ENCODE results near the gene ZSCAN20. TPM values are rescaled to one million over a fixed set of nuclear protein-coding genes. Genes with fewer than 3 reads are reported as not detected.

Gene ZSCAN20
- total RNA-seq, 1 experiment from 2014 or later, result 9.0 TPM

DNA sequence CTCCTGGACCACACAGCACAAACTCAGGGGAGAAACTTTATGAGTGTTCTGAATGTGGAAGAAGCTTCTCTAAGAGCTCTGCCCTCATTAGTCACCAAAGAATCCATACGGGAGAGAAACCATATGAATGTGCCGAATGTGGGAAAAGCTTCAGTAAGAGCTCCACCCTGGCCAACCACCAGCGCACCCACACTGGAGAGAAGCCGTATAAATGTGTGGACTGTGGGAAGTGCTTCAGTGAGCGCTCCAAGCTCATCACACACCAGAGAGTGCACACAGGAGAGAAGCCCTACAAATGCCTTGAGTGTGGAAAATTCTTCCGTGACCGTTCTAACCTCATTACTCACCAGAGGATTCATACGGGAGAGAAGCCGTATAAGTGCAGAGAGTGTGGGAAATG is 22.5 kb downstream of the ZSCAN20 start:
- H3K9me3 ChIP-seq (ENCODE audit: control insufficient read depth in 1 of 2, insufficient read depth in 1 of 2, low read depth in 1 of 2, low read length in 2 of 2), result peaks cover 28 to 31% of the 10 kb centered on the region in 2 experiments; a peak in 2 of 4 replicates
- H2AFZ ChIP-seq (ENCODE audit: low read depth, low read length, poor library complexity, severe bottlenecking), result no peak overlapping the region
- H3K27me3 ChIP-seq (ENCODE audit: insufficient read depth, low read length), result no peaks in the 10 kb centered on the region

DNA sequence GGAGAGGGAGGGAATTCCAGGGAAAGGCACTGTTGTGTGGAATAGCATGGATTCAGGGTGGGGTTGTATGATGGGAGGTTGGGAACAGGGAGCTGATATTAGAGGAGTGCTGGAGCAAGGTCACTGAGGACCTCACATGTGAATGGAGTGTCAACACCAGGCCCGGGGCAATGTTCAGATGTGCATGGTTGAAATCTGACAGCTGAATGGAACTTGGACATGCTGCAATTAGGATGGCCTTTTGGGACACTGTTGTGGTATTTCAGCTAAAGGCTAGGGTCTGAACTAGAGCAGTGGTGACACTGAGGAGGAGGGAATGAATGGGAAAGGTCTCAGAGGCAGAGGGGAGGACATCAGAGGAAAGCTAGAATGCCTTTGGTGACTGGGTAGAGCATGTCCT is 25.0 kb downstream of the ZSCAN20 start:
- intact Hi-C loops (cut with micrococcal nuclease), result no loop called here
- no TSS peak for BruUV-seq (replicated peaks)
- no peak overlapping the region for H3K27ac ChIP-seq (ENCODE audit: low read depth, low read length)
- ChIA-PET CTCF (no interaction called here), POLR2A (no interaction called here), RAD21 (ENCODE audit: low non-redundant PET in 1 of 2, low total read pairs in 2 of 2, uncharacterized antibody in 2 of 2, unreplicated experiment in 2 of 2) (no interaction called here)
- DNase-seq (ENCODE audit: low read depth, low spot score) (no peak), ATAC-seq (no peak)
- no peaks in the 10 kb centered on the region for H4K20me1 ChIP-seq (ENCODE audit: insufficient read depth)
- H3K79me2 ChIP-seq (ENCODE audit: insufficient read depth, low read length), result no peaks in the 10 kb centered on the region
- no peak overlapping the region for H2AFZ ChIP-seq (ENCODE audit: low read depth, low read length, poor library complexity, severe bottlenecking)
- H3K9me3 ChIP-seq (ENCODE audit: control insufficient read depth in 1 of 2, insufficient read depth in 1 of 2, low read depth in 1 of 2, low read length in 2 of 2), result peaks cover 28 to 31% of the 10 kb centered on the region in 2 experiments; a peak in 2 of 4 replicates
- H3K27me3 ChIP-seq (ENCODE audit: insufficient read depth, low read length), result no peaks in the 10 kb centered on the region
- no peaks in the 10 kb centered on the region for H3K9me2 ChIP-seq (ENCODE audit: insufficient read depth)
- H3K9ac ChIP-seq (ENCODE audit: low read length), result no peak overlapping the region
- H3K4me1 ChIP-seq (ENCODE audit: control insufficient read depth in 1 of 2, insufficient read depth in 2 of 2, low read length in 2 of 2), result no peaks in the 10 kb centered on the region
- no peak overlapping the region for H3K4me2 ChIP-seq (ENCODE audit: low read length)
- no peak overlapping the region for H3K4me3 ChIP-seq (replicated peaks in 1 of 2; ENCODE audit: low read depth in 1 of 2, low read length in 2 of 2)
- H3K36me3 ChIP-seq (ENCODE audit: control insufficient read depth in 1 of 2, insufficient read depth in 2 of 2, low read length in 2 of 2), result peaks cover 8 to 33% of the 10 kb centered on the region in 2 experiments; a peak in 3 of 4 replicates
- TF ChIP-seq, protein P1, sequence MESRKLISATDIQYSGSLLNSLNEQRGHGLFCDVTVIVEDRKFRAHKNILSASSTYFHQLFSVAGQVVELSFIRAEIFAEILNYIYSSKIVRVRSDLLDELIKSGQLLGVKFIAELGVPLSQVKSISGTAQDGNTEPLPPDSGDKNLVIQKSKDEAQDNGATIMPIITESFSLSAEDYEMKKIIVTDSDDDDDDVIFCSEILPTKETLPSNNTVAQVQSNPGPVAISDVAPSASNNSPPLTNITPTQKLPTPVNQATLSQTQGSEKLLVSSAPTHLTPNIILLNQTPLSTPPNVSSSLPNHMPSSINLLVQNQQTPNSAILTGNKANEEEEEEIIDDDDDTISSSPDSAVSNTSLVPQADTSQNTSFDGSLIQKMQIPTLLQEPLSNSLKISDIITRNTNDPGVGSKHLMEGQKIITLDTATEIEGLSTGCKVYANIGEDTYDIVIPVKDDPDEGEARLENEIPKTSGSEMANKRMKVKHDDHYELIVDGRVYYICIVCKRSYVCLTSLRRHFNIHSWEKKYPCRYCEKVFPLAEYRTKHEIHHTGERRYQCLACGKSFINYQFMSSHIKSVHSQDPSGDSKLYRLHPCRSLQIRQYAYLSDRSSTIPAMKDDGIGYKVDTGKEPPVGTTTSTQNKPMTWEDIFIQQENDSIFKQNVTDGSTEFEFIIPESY (IDR thresholded peaks at IDR 0.05; ENCODE audit: extremely low read depth, insufficient replicate concordance, low read length), result no peak
- TF ChIP-seq EZH2phosphoT487 (IDR thresholded peaks at IDR 0.05; ENCODE audit: borderline replicate concordance), result no peak
- TF ChIP-seq, protein P2, sequence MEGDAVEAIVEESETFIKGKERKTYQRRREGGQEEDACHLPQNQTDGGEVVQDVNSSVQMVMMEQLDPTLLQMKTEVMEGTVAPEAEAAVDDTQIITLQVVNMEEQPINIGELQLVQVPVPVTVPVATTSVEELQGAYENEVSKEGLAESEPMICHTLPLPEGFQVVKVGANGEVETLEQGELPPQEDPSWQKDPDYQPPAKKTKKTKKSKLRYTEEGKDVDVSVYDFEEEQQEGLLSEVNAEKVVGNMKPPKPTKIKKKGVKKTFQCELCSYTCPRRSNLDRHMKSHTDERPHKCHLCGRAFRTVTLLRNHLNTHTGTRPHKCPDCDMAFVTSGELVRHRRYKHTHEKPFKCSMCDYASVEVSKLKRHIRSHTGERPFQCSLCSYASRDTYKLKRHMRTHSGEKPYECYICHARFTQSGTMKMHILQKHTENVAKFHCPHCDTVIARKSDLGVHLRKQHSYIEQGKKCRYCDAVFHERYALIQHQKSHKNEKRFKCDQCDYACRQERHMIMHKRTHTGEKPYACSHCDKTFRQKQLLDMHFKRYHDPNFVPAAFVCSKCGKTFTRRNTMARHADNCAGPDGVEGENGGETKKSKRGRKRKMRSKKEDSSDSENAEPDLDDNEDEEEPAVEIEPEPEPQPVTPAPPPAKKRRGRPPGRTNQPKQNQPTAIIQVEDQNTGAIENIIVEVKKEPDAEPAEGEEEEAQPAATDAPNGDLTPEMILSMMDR (IDR thresholded peaks at IDR 0.05 in 2 of 3, conservative IDR thresholded peaks at IDR 0.05 in 1 of 3; ENCODE audit: borderline replicate concordance in 1 of 3, insufficient read depth in 1 of 3, low read depth in 2 of 3, low read length in 2 of 3), result no peak
- TF ChIP-seq, protein P3, sequence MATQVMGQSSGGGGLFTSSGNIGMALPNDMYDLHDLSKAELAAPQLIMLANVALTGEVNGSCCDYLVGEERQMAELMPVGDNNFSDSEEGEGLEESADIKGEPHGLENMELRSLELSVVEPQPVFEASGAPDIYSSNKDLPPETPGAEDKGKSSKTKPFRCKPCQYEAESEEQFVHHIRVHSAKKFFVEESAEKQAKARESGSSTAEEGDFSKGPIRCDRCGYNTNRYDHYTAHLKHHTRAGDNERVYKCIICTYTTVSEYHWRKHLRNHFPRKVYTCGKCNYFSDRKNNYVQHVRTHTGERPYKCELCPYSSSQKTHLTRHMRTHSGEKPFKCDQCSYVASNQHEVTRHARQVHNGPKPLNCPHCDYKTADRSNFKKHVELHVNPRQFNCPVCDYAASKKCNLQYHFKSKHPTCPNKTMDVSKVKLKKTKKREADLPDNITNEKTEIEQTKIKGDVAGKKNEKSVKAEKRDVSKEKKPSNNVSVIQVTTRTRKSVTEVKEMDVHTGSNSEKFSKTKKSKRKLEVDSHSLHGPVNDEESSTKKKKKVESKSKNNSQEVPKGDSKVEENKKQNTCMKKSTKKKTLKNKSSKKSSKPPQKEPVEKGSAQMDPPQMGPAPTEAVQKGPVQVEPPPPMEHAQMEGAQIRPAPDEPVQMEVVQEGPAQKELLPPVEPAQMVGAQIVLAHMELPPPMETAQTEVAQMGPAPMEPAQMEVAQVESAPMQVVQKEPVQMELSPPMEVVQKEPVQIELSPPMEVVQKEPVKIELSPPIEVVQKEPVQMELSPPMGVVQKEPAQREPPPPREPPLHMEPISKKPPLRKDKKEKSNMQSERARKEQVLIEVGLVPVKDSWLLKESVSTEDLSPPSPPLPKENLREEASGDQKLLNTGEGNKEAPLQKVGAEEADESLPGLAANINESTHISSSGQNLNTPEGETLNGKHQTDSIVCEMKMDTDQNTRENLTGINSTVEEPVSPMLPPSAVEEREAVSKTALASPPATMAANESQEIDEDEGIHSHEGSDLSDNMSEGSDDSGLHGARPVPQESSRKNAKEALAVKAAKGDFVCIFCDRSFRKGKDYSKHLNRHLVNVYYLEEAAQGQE (IDR thresholded peaks at IDR 0.05; ENCODE audit: low read depth), result no peak
- TF ChIP-seq ZFX (IDR thresholded peaks at IDR 0.05), result no peak
- TF ChIP-seq, protein P4, sequence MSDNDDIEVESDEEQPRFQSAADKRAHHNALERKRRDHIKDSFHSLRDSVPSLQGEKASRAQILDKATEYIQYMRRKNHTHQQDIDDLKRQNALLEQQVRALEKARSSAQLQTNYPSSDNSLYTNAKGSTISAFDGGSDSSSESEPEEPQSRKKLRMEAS (IDR thresholded peaks at IDR 0.05), result no peak
- no peak for TF ChIP-seq ELF1 (IDR thresholded peaks at IDR 0.05; ENCODE audit: borderline replicate concordance, low read depth)
- TF ChIP-seq POLR2A (IDR thresholded peaks at IDR 0.05; ENCODE audit: borderline replicate concordance, extremely low read depth, insufficient read depth, insufficient read length), result no peak
- TF ChIP-seq TCF7L2 (IDR thresholded peaks at IDR 0.05; ENCODE audit: borderline replicate concordance, extremely low read depth, insufficient read depth, insufficient read length), result no peak
- no peak for TF ChIP-seq EZH2 (IDR thresholded peaks at IDR 0.05)
- TF ChIP-seq CBX3 (IDR thresholded peaks at IDR 0.05; ENCODE audit: low read depth), result no peak

More for the DNA sequence above, 22.5 kb downstream of the ZSCAN20 start:
- H3K36me3 ChIP-seq (ENCODE audit: control insufficient read depth in 1 of 2, insufficient read depth in 2 of 2, low read length in 2 of 2), result peaks cover 16 to 51% of the 10 kb centered on the region in 2 experiments
- H3K4me1 ChIP-seq (ENCODE audit: control insufficient read depth in 1 of 2, insufficient read depth in 2 of 2, low read length in 2 of 2), result no peaks in the 10 kb centered on the region
- H4K20me1 ChIP-seq (ENCODE audit: insufficient read depth), result no peaks in the 10 kb centered on the region
- TF ChIP-seq CBX3 (IDR thresholded peaks at IDR 0.05; ENCODE audit: low read depth) (0 out of 2 replicates have a peak, but pooled peaks have one; percentile 24), POLR2AphosphoS5 (IDR thresholded peaks at IDR 0.05; ENCODE audit: low read depth, low read length) (no peak)
- no peaks in the 10 kb centered on the region for H3K79me2 ChIP-seq (ENCODE audit: insufficient read depth, low read length)
- no peak overlapping the region for H3K4me3 ChIP-seq (replicated peaks in 1 of 2; ENCODE audit: low read depth in 1 of 2, low read length in 2 of 2)
- no peak for DNase-seq (ENCODE audit: low read depth, low spot score)
- intact Hi-C loops (cut with micrococcal nuclease), result no loop called here
- BruUV-seq (replicated peaks), result no TSS peak
- ChIA-PET POLR2A (no interaction called here), CTCF (no interaction called here), RAD21 (ENCODE audit: low non-redundant PET in 1 of 2, low total read pairs in 2 of 2, uncharacterized antibody in 2 of 2, unreplicated experiment in 2 of 2) (no interaction called here)
- H3K27ac ChIP-seq (ENCODE audit: low read depth, low read length), result no peak overlapping the region
- no peak for ATAC-seq
- no peak overlapping the region for H3K9ac ChIP-seq (ENCODE audit: low read length)
- no peaks in the 10 kb centered on the region for H3K9me2 ChIP-seq (ENCODE audit: insufficient read depth)
- H3K4me2 ChIP-seq (ENCODE audit: low read length), result no peak overlapping the region

Data from HCT116 (cell line).